Mesodermal cell (in vitro differentiated cells): ENCODE measurements around the gene IL12RB2.

Experiments
- H3K27ac ChIP-seq: 2 replicates; pipeline ENCODE4 v1.7.0; 2013; ENCODE audit warnings: mild to moderate bottlenecking, low read depth, low read length, moderate library complexity; ENCODE audit not compliant: severe bottlenecking
- H3K36me3 ChIP-seq: 2 replicates; pipeline ENCODE4 v1.7.1; 2013; ENCODE audit warnings: mild to moderate bottlenecking, low read length, moderate library complexity; ENCODE audit not compliant: control insufficient read depth, insufficient read depth
- H3K4me1 ChIP-seq: one replicate; pipeline ENCODE4 v1.7.1; 2013; ENCODE audit warnings: mild to moderate bottlenecking, low read length; ENCODE audit not compliant: insufficient read depth, control insufficient read depth, poor library complexity, severe bottlenecking
- H3K4me3 ChIP-seq: 2 replicates; pipeline ENCODE4 v1.7.0; 2013; ENCODE audit warnings: low read length, control low read depth, mild to moderate bottlenecking; ENCODE audit not compliant: insufficient read depth, poor library complexity, severe bottlenecking; ENCODE audit errors: extremely low read depth
- H3K9me3 ChIP-seq: 2 replicates; pipeline ENCODE4 v1.7.1; 2013; ENCODE audit warnings: mild to moderate bottlenecking, low read length, moderate library complexity; ENCODE audit not compliant: control insufficient read depth
- WGBS, 2 experiments: methylation state at CpG; one replicate each; pipeline ENCODE4 v1.1.5; 2013; ENCODE audit warnings: missing lambda C conversion rate in 2 of 2; ENCODE audit not compliant: insufficient coverage in 2 of 2; 5-methylcytosine and 5-hydroxymethylcytosine counted together

Gene IL12RB2

GRCh38 chr1:67348586-67349252 is 41.0 kb downstream of the IL12RB2 start:
- H3K4me3 ChIP-seq: no peak overlapping the region
- H3K36me3 ChIP-seq: no peaks in the 10 kb centered on the region
- WGBS, 2 experiments: 89 to 96% methylated on average over 3 to 5 of the region's 6 CpGs
- no peak overlapping the region for H3K27ac ChIP-seq
- no peaks in the 10 kb centered on the region for H3K9me3 ChIP-seq
- no peaks in the 10 kb centered on the region for H3K4me1 ChIP-seq

GRCh38 chr1:67350783-67351182 is 43.1 kb downstream of the IL12RB2 start:
- H3K36me3 ChIP-seq: no peaks in the 10 kb centered on the region
- no peak overlapping the region for H3K27ac ChIP-seq
- H3K4me3 ChIP-seq: no peak overlapping the region
- WGBS, 2 experiments: 83 to 100% methylated on average over 1 to 2 of the region's 2 CpGs
- no peaks in the 10 kb centered on the region for H3K4me1 ChIP-seq
- no peaks in the 10 kb centered on the region for H3K9me3 ChIP-seq

GRCh38 chr1:67352211-67352610 is 44.5 kb downstream of the IL12RB2 start:
- Histone ChIP-seq H3K4me1 (no peaks in the 10 kb centered on the region), H3K27ac (no peak overlapping the region), H3K9me3 (no peaks in the 10 kb centered on the region), H3K36me3 (no peaks in the 10 kb centered on the region), H3K4me3 (no peak overlapping the region)

DNA sequence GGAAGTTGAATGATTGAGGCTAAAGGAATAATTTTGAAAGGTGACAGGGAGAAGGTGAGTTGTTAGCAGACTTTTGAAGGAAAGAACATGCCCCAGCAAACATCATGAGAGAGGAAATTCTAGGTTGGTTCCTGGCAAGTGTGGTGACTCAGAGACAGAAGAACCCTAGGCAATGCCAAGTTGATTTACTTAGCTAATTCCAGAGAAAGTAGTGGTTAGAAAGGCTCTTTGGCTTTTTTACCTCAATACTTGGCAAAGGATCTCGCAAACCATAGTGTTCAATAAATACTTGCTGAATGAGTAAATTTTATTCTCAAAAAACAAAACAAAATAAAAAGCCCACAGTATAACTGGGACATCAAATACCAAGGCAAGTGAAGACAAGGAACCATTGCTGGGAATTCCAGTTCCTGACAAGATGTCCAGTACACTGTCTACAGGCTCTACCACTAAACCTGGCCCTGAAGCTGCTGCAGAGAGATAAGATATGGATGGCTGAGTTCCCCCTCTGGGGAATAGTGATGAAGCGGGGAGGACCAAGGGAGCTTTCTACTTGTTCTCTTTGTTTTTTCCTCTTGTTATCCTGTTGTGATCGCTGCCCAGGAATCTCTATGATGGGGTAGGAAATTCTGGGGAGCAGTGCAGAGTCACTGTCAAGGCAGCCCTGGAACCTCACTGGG is 48.2 kb downstream of the IL12RB2 start:
- no peak overlapping the region for H3K27ac ChIP-seq
- H3K36me3 ChIP-seq: no peaks in the 10 kb centered on the region
- H3K4me1 ChIP-seq: no peaks in the 10 kb centered on the region
- H3K4me3 ChIP-seq: no peak overlapping the region
- no peaks in the 10 kb centered on the region for H3K9me3 ChIP-seq
- 100% methylated on average over 1 of the region's 3 CpGs; no CpG with 5 or more reads in 1 of the 2 experiments for WGBS, 2 experiments

DNA sequence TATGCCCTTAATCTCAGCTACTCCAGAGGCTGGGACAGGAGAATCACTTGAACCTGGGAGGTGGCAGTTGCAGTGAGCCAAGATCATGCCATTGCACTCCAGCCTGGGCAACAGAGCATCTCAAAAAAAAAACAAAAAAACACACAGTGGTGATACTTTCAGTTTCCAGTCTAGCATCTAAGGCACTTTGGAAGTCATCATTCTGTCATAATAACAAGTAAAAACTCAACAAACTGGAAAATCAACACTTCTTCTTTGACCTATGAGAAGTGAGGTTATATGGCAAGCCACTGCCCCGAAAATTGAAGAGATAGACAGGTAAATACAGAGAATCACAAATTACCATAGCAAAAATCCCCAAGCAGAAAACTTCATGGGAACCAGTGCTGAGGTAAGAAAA is 51.9 kb downstream of the IL12RB2 start:
- WGBS, 2 experiments: 100% methylated on average over 1 of the region's 1 CpG; no CpG with 5 or more reads in 1 of the 2 experiments
- Histone ChIP-seq H3K9me3 (no peaks in the 10 kb centered on the region), H3K27ac (no peak overlapping the region), H3K36me3 (no peaks in the 10 kb centered on the region), H3K4me1 (no peaks in the 10 kb centered on the region), H3K4me3 (no peak overlapping the region)

- no peaks in the 10 kb centered on the region for H3K36me3 ChIP-seq
- no peaks in the 10 kb centered on the region for H3K9me3 ChIP-seq
- H3K4me1 ChIP-seq: no peaks in the 10 kb centered on the region
- H3K27ac ChIP-seq: no peak overlapping the region
- WGBS, 2 experiments: 94 to 98% methylated on average over 5 of the region's 5 CpGs
- H3K4me3 ChIP-seq: no peak overlapping the region
Measured at GRCh38 chr1:67361641-67362040, 54.0 kb downstream of the IL12RB2 start.

DNA sequence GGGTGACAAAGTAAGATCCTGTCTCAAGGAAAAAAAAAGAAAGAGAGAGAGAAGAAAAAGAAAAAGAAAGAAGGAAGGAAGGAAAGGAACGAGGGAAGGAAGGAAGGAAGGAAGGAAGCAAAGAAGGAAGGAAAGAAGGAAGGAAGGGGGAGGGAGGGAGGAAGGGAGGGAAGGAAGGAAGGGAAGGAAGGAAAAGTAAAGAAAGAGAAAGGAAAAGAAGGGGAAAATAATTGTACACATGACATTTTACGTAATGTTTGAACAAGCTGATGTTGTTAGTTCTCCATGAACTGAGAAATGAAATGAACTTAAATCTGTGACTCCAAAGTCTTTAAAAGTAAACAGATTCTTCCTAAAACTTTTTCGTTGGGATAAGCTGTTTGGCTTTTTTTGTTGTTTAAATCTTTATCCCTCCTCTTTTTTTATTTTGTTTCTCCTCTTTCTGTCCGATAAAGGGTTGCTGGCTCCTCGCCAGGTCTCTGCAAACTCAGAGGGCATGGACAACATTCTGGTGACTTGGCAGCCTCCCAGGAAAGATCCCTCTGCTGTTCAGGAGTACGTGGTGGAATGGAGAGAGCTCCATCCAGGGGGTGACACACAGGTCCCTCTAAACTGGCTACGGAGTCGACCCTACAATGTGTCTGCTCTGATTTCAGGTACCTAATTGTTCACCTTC is 59.8 kb downstream of the IL12RB2 start:
- 93 to 98% methylated on average over 3 to 4 of the region's 8 CpGs for WGBS, 2 experiments
- no peaks in the 10 kb centered on the region for H3K9me3 ChIP-seq
- peaks cover 13% of the 10 kb centered on the region for H3K4me1 ChIP-seq
- H3K27ac ChIP-seq: no peak overlapping the region
- H3K4me3 ChIP-seq: no peak overlapping the region
- no peaks in the 10 kb centered on the region for H3K36me3 ChIP-seq

DNA sequence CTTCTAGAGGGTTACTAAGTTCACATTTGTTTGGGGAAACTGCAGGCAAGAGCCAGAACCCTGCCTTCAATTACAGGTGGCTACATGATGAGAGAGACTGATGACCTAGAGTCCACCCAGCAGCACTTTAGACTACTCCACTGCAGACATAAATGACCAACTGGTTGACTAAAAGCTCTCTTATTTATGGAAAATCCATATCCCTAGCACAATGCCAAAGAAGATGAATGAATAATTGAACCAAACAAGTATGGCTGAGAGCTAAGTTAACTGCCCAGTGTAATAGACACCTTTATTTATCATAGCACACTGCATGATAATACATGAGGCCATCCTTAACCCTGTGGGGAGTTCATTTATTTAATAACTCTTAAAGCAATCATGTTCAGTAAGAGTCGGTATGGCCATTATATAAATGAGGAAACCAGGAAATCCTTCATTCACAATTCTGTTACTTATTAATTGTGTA is 60.4 kb downstream of the IL12RB2 start:
- no CpG with 5 or more reads among the region's 1 CpG for WGBS, 2 experiments
- H3K27ac ChIP-seq: no peak overlapping the region

GRCh38 chr1:67371043-67371442 is 63.4 kb downstream of the IL12RB2 start:
- no peaks in the 10 kb centered on the region for H3K9me3 ChIP-seq
- WGBS, 2 experiments: 92 to 94% methylated on average over 2 of the region's 2 CpGs

More for the DNA sequence above, 60.4 kb downstream of the IL12RB2 start:
- peaks cover 13% of the 10 kb centered on the region for H3K4me1 ChIP-seq
- H3K36me3 ChIP-seq: no peaks in the 10 kb centered on the region
- no peak overlapping the region for H3K4me3 ChIP-seq
- H3K9me3 ChIP-seq: no peaks in the 10 kb centered on the region

GRCh38 chr1:67371681-67372080 is 64.0 kb downstream of the IL12RB2 start:
- 73 to 74% methylated on average over 3 to 5 of the region's 5 CpGs for WGBS, 2 experiments

More at GRCh38 chr1:67371043-67371442, 63.4 kb downstream of the IL12RB2 start:
- no peak overlapping the region for H3K27ac ChIP-seq
- peaks cover 13% of the 10 kb centered on the region for H3K4me1 ChIP-seq
- no peak overlapping the region for H3K4me3 ChIP-seq
- no peaks in the 10 kb centered on the region for H3K36me3 ChIP-seq

More at GRCh38 chr1:67371681-67372080, 64.0 kb downstream of the IL12RB2 start:
- Histone ChIP-seq H3K4me1 (peaks cover 13% of the 10 kb centered on the region), H3K9me3 (no peaks in the 10 kb centered on the region), H3K36me3 (no peaks in the 10 kb centered on the region), H3K27ac (no peak overlapping the region), H3K4me3 (no peak overlapping the region)
